HG03175 (cell line): ENCODE data around the gene KRT28.
"Not testable (repeated sequence)": the region's sequence is repeated elsewhere in the genome, so short reads cannot be mapped to it uniquely, and the experiment has no call there.

Source experiments
- ATAC-seq: cut with Tn5 transposase; IDR thresholded peaks from one replicate; pipeline ENCODE4 v1.9.1; 2021; ENCODE audit warnings: mild to moderate bottlenecking, moderate library complexity; ENCODE audit not compliant: unreplicated experiment

The KRT28 gene

DNA sequence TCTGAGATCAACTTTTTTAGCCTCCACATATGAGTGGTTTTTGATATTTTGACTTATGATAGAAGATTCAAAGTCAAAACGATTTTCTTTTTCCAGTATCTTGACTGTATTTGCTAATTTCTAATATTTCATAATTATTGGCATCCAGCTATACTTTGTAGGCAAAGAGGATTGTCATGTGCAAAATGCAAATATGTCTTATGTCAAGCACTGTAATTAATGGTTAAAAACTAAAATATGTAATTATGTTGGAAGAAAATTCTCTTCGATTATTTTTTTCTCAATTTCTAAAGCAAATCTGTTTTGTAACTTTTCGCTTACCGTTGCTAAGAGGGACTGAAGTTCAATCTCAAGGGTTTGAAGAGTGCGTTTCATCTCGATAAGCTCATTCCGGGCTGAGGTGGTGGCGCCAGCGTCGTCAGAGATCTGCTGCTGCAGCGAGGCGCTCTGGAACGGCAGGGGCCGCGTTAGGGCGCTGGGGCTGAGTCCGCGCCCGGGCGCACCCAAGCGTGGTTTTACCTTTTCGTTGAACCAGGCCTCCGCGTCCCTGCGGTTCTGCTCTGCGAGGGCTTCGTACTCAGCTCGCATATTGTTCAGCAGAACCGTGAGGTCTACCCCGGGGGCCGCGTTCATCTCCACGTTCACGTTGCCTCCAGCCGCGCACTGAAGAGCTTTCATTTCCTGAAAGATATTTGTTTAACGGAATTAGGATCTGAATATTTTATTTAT is 20.4 kb downstream of the KRT28 start:
- no peak for ATAC-seq

DNA sequence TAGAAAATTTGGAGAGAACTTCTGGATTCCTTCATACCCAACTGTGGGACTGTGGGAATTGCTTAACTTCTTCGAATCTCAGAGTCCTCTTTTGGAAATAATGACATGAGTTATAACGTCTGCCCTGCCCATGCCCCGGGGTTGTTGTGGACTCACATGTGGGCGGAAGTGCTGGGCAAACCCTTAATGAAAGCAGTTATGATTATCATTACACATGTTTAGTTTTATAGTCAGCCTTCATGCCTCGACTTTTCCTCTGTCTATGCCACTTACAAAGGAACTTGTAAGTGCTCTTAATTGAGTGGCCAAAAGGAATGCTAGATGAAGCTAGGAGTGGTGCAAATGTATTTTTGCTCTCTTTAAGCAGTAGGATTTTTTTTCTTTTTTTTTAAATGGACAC is 21.3 kb downstream of the KRT28 start:
- no peak for ATAC-seq

DNA sequence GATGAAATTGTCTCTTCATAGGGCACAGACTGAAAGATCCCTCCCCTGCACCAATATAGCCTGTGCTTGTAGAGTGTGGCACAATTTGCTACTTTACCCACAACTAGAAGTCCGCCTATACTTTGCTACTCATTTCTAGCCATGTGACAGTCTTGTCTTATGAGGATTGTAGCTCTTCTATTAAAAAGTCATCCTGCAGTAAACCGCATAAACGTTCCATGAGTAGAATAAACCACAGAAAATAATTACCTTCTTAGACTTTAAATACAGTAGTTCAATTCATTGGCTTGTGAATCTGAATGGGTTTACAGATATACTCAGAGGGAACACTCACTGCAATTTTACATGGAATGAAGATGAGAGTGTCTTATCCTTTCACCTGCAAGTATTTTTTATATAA is 21.8 kb downstream of the KRT28 start:
- no peak for ATAC-seq

DNA sequence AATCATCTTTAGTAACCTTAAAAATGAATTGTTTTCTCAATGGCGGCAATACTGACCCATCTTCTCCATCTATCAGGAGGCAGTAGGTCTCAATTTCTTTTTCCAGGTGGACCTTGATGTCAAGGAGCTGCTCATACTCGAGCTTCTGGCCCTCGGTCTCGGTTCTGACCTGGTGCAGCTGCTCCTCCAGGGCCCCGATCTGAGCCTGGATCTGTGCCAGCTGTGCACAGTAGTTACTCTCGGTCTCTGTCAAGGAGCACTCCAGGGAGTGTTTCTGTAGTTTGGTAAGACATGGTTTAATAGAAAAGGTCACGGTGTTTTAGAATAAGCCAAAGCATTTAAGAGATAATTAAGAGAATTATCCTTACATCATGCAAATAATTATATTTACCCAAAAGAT is 22.3 kb downstream of the KRT28 start:
- no peak for ATAC-seq

DNA sequence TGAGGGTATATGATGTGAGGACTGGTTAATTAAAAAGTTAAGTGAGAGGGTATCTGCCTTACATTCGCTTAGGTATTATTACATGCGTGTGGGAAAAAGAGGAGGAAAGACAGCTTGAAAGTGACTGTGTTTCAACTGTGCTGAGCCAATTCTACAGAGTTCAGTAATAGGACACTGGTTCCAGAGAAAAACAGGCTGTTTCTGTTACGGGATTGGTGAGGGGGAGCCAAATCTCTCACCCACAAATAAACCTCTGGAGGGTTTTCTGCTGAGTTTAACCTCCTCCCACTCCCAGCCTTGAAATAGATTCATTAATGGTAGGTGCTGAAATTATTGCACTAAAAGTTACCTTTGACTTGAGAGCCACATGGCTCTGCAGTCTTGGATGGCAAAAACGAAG is 23.8 kb downstream of the KRT28 start:
- ATAC-seq, result no peak

DNA sequence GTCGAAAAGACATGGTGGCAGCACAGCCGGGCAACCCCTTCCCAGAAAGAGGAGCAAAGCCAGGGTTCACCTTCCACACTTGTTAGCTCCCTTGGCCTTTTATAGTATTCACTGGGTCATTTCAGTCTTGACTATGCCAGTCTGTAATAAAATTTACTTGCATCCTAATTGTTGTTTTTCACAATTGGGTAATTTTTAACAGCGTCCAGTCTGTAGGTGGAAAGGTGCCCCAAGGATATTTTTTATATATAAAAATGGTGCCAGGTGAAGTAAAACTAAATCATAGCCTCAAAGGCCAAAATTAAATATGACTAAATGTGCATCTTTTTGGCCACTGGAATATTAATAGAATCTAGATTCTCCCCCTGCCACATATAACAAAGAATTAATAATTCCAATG is 27.7 kb downstream of the KRT28 start, which contains the start of gene KRT26:
Gene KRT26, minus strand, starts transcription at position 101 of the 400 bp plus-strand sequence. Its CDS starts 88 bp downstream, at position 13.
- ATAC-seq, result no peak

DNA sequence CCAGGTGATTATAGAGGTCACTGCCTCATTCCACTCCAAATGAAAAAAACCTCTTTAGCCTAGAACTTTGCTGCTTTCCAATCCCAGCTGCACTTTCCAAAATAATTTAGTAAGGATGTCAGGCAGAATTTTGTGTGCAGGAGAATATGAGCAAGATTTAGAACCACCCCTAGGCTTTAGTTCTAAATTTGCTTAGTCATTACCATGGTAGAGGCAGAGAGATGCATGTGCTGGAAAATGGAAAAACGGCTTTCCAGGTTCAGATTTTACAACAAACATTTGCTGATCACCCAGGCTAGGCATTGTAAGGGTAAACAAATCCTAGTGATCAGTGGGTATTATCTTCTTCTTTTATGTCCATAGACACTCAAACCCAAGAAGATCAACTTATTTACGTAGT is 34.1 kb downstream of the KRT28 start:
- ATAC-seq, result no peak

DNA sequence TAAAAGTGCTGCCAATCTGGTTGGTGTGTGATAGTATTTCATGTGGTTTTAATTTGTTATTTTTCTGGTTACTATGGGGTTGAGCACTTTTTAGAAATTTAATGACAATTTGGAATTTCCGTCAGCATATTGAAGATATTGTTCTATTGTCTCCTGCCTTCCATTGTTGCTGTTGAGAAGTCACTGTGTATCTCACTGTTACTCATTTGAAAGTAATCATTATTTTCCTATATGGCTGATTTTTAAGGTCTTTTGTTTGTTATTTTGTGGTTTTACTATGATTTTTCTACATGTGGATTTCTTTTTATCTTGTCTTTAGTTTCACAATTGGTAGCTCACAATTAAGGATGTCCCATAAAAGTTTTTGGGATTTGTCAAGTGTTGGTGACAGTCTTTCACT is 36.0 kb downstream of the KRT28 start:
- no peak for ATAC-seq

DNA sequence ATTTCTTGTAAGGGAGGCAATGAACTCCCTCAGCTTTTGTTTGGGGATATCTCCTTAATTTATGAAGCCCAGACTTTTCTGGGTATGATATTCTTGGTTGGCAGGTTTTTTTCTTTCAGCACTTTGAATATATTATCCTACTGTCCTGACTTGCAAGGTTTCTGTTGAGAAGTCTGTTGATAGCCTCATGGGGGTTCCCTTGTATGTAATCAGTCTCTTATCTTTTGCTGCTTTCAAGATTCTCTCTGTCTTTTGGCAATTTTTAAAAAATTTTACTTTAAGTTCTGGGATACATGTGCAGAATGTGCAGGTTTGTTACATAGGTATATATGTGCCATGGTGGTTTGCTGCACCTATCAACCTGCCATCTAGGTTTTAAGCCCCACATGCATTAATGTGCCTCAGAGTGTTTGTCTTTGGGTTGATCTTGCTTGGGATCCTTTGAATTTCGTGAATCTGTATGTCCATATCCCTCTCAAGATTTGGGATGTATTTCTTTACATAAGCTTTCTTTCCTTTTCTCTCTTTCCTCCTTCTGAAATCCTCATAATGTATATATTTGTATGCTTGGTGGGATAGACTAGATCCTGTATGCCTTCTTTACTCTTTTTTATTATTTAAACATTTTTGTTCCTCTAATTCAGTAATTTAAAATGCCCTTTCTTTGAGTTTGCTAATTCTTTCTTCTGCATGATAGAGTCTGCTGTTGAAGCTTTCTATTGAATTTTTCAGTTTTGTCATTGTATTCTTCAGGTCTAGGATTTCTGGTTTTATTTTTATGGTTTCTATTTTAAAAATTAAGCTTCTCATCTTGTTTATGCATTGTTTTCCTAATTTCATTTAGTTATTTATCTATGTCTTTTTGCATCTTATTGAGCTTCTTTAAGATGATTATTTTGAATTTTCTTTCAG is 39.4 kb downstream of the KRT28 start:
- no peak for ATAC-seq

DNA sequence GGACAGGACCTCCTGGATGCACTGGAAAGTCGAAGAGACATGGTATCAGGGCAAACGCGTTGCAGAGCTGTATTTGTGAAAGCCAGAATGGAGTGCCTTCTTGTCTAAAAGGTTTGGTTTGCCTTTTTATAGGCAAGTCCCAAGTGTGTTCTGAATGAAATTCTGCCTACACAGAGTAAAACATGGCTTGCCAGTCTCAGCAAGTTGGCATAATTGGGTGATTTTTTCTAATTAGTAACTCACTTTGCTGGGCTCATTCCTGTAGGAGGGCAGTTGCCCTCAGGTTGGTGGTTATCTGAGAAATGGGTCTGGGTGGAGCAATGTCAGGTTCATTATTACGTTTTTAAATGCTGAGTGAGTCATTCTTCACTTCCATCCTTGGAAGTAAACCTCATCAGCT is 44.5 kb downstream of the KRT28 start, which contains the start of gene KRT25:
Gene KRT25, minus strand, starts transcription at position 101 of the 400 bp plus-strand sequence. Its CDS starts 60 bp downstream, at position 41.
- no peak for ATAC-seq

DNA sequence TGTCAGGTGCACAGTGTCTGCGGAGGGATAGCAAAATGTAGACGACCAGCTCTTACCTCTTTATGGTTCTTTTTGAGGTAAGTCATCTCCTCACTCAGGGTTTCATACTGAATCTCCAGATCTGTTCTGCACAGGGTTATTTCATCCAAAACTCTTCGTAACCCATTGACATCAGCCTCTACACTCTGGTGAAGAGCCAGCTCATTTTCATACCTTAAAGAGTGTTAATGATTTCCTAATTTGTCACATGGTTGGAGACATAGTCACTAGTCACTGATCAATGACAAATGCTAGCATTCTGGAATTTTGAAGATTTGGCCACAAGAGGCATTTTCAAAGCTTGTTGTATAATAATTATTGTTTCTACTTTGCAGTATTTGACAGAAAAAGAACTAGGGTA is 46.0 kb downstream of the KRT28 start:
- no peak for ATAC-seq

DNA sequence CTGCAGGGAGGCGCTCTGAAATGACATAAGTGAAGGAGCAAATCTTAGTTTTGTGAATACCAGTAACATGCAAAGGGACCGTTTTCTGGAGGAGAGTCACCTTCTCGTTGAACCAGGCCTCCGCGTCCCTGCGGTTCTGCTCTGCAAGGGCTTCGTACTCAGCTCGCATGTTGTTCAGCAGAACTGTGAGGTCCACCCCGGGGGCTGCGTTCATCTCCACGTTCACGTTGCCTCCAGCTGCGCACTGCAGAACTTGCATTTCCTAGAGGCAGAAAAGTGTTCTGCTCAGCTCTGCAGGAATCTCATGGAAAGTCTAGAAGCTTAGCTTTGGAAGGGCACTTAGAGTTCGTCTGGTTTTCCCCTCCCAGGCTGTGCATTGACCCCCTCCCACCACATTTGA is 48.7 kb downstream of the KRT28 start:
- no peak for ATAC-seq

DNA sequence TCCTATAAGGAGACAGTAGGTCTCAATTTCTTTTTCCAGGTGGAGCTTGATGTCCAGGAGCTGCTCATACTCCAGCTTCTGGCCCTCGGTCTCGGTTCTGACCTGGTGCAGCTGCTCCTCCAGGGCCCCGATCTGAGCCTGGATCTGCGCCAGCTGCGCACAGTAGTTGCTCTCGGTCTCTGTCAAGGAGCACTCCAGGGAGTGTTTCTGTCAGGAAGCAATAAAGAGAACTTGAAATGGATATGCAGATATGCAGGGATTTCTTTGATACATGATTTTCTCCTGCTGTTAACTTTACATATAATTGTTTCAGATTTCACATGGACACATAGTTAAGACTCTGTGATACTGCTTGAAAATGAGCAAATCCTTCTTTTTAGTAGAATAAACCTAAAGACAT is 49.4 kb downstream of the KRT28 start:
- ATAC-seq, result no peak

DNA sequence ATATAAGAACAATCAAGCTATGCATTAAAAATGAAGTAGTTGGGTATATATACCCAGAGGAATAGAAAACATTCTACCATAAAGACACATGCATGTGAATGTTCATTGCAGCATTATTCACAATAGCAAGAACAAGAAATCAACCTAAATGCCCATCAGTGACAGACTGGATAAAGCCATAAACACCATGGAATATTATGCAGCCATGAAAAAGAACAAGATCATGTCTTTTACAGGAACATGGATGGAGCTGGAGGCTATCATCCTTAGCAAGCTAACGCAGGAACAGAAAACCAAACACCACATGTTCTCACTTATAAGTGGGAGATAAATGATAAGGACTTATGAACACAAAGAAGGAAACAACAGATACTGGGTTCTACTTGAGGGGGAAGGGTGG is 51.1 kb downstream of the KRT28 start:
- ATAC-seq, result not testable (repeated sequence)
